Heart left ventricle (tissue), 16 donors: ENCODE results near the gene PLA2G6. TPM values are rescaled to one million over a fixed set of nuclear protein-coding genes. Genes with fewer than 3 reads are reported as not detected.
"Not testable (repeated sequence)": the region's sequence is repeated elsewhere in the genome, so short reads cannot be mapped to it uniquely, and the experiment has no call there.

Source experiments
- ATAC-seq, 4 donors: fragments of 200-7000 bp; cut with Tn5 transposase; one replicate each; pipeline ENCODE4 v1.9.1; 2020 to 2022; ENCODE audit warnings: moderate library complexity in 4 of 4, mild to moderate bottlenecking in 3 of 4, moderate number of reproducible peaks in 1 of 4
- DNase-seq, 5 donors: peaks; one replicate each; pipeline ENCODE4 v3.0.0-alpha.2; 2020
- H3K27ac ChIP-seq, 12 donors: fragments of 200-600 bp; sonication (generic) in 4 of 12; one replicate each; pipeline versions ENCODE4 v1.5.0 to v1.8.0; 2016 to 2022; ENCODE audit warnings: mild to moderate bottlenecking in 2 of 12
- H3K27me3 ChIP-seq, 9 donors: fragments of 200-600 bp; sonication (generic) in 2 of 9; one replicate each; pipeline versions ENCODE4 v1.5.1 to v1.8.0; 2016 to 2022; ENCODE audit warnings: mild to moderate bottlenecking in 3 of 9
- H3K36me3 ChIP-seq, 9 donors: fragments of 200-600 bp; sonication (generic) in 2 of 9; one replicate each; pipeline versions ENCODE4 v1.5.0 to v1.8.0; 2018 to 2022; ENCODE audit warnings: mild to moderate bottlenecking in 2 of 9
- H3K4me1 ChIP-seq, 12 donors: fragments of 200-600 bp; sonication (generic) in 4 of 12; one replicate each; pipeline versions ENCODE4 v1.5.0 to v1.8.0; 2016 to 2022; ENCODE audit warnings: mild to moderate bottlenecking in 3 of 12
- H3K4me3 ChIP-seq, 12 donors: fragments of 200-600 bp; sonication (generic) in 4 of 12; one replicate each; pipeline versions ENCODE4 v1.5.0 to v1.8.0; 2017 to 2022; ENCODE audit warnings: mild to moderate bottlenecking in 9 of 12, moderate library complexity in 4 of 12
- H3K9me3 ChIP-seq, 12 donors: fragments of 200-600 bp; sonication (generic) in 4 of 12; one replicate each; pipeline versions ENCODE4 v1.5.0 to v1.8.0; 2016 to 2022; ENCODE audit warnings: mild to moderate bottlenecking in 1 of 12
- CTCF ChIP-seq, 12 donors: fragments of 200-600 bp; sonication (generic) in 4 of 12; IDR thresholded peaks; one replicate each; pipeline versions ENCODE4 v1.5.0 to v1.8.0; 2018 to 2022; ENCODE audit warnings: antibody characterized with exemption in 12 of 12, mild to moderate bottlenecking in 5 of 12
- POLR2A ChIP-seq, 2 donors: fragments of 450-650 bp; IDR thresholded peaks; one replicate each; pipeline ENCODE4 v1.6.1; 2017; ENCODE audit warnings: antibody characterized with exemption in 2 of 2, mild to moderate bottlenecking in 2 of 2, moderate library complexity in 2 of 2
- WGBS, 4 donors: extraction: QIAGEN DNeasy Blood & Tissue Kit in 2 of 4; methylation state at CpG; one replicate each; pipeline versions ENCODE4 v1.1.5 to v1.1.7; 2013 to 2018; 5-methylcytosine and 5-hydroxymethylcytosine counted together
- intact Hi-C, 10 donors: fragments of 100-400 bp; cut with DNase I; formaldehyde crosslinking; loops; one replicate each; pipeline versions ENCODE4 v1.11.1 to v1.14.2; 2022
- polyA plus RNA-seq, 2 donors: library from polyadenylated mRNA; stranded (reverse); fragments of 200-250 nt; gene quantifications; one replicate each; pipeline ENCODE4 v1.2.3, GENCODE V29; 2013
- total RNA-seq, 9 donors: library from RNA; depleted of rRNA in 2 of 9; stranded (reverse); fragments of >200 nt in 2 of 9; fragmentation: NEBNext Ultra II Directional in 3 of 9; extraction: Animal tissue kit (Norgen Biotek cat#: 25700) in 3 of 9; gene quantifications; one replicate each; pipeline versions ENCODE4 v1.1.0 to v1.2.4, GENCODE V29; 2016 to 2023
- donor health status: ischemic (EF 13 %, LVEDD 7.1; RV severe dilation, severe dysfunction).
- donor health status: healthy with polysubstance abuse.
- donor health status: DM: no; HTN: yes; CAD: no.
- donor health status: DM: no; HTN: no; CAD: no.
- donor health status: ischemic (EF 25% LVEDD 6.9; RV normal size, moderate dysfunction).
- donor health status: ischemic (EF 25% LVEDD 5.7; RV mildly dilated, moderate dysfunction).
- donor health status: healthy.
- donor health status: DM: yes; HTN: yes; CAD: no.
- donor health status: ischemic (EF 35%, LVEDD 5.7; RV mildly dilated, moderate dysfunction).
- donor health status: nonischemic (EF 11% LVEDD 7.7; RV severe dilation, severe dysfunction).
- donor health status: DM: yes; HTN: yes; CAD: no.
- donor health status: PGD.
- donor health status: ischemic (EF 29% LVEDD 5.4; RV normal size, mild dysfunction).
- donor health status: nonischemic (EF 23%, LVEDD 6.1; RV moderate dilation, normal function).

Gene PLA2G6
- total and polyA plus RNA-seq, 11 donors: 4.9 to 17.9 (median 11.0) TPM

DNA sequence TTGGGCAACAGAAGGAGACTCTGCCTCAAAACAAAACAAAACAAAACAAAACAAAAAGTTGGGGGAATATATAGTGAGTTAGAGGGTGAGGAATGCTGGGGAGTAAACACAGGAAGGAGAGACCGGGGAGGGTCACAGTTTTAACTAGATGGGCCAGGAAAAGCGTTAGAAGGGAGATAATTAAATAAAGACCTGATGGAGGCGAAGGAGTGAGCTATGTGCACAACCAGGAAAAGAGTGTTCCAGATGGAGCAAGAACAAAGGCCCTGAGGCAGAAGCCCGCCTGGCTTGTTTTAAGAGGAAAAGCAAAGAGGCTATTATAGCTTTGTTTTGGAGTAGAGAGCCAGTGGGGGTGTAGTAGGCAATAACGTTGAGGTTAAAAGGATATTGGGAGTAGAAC is 4.8 kb upstream of the PLA2G6 start:
- Histone ChIP-seq H3K4me3 (no peak overlapping the region), H3K27me3 (no peaks in the 10 kb centered on the region), H3K36me3 (no peaks in the 10 kb centered on the region), H3K9me3 (no peaks in the 10 kb centered on the region), H3K27ac (no peak overlapping the region), H3K4me1 (peaks cover 0 to 9% (median 0%) of the 10 kb centered on the region in 12 donors)
- intact Hi-C loops: no loop called here
- TF ChIP-seq POLR2A (IDR thresholded peaks at IDR 0.05): no peak
- 47 to 61% (median 53%) methylated on average over 5 of the region's 5 CpGs for WGBS, 4 donors
- ATAC-seq (no peak), DNase-seq (no peak)

- DNase-seq: no peak
- Histone ChIP-seq H3K36me3 (no peaks in the 10 kb centered on the region), H3K27ac (no peak overlapping the region), H3K9me3 (no peaks in the 10 kb centered on the region), H3K4me3 (no peak overlapping the region), H3K27me3 (no peaks in the 10 kb centered on the region), H3K4me1 (peaks cover 0 to 23% (median 11%) of the 10 kb centered on the region in 12 donors)
- 73 to 80% (median 76%) methylated on average over 7 of the region's 7 CpGs for WGBS, 4 donors
- ATAC-seq: no peak
- intact Hi-C loops: no loop called here
- TF ChIP-seq POLR2A (IDR thresholded peaks at IDR 0.05) (no peak), CTCF (IDR thresholded peaks at IDR 0.05) (no peak)
Measured at GRCh38 chr22:38184788-38185187, 3.2 kb upstream of the PLA2G6 start.

GRCh38 chr22:38180841-38181452 is 683 bp downstream of the PLA2G6 start:
- WGBS, 4 donors: 10 to 16% (median 13%) methylated on average over 14 of the region's 14 CpGs
- intact Hi-C loops: no loop called here
- peak overlapping the region; percentile 48 to 79 (median 64) for H3K4me3 ChIP-seq
- ATAC-seq: peak in 3 of 4 donors; percentile 6 to 44 (median 10)
- H3K27me3 ChIP-seq: no peaks in the 10 kb centered on the region
- TF ChIP-seq POLR2A (IDR thresholded peaks at IDR 0.05) (peak in 1 of 2 donors; percentile 9), CTCF (IDR thresholded peaks at IDR 0.05) (no peak)
- H3K9me3 ChIP-seq: no peaks in the 10 kb centered on the region
- H3K4me1 ChIP-seq: peaks cover 3 to 61% (median 27%) of the 10 kb centered on the region in 12 donors
- peak in 4 of 5 donors; percentile 54 to 64 (median 58) for DNase-seq
- no peaks in the 10 kb centered on the region for H3K36me3 ChIP-seq
- H3K27ac ChIP-seq: peak overlapping the region; percentile 75 to 98 (median 90)

- not testable (repeated sequence) for H3K9me3 ChIP-seq, H3K4me3 ChIP-seq, DNase-seq, ATAC-seq, H3K36me3 ChIP-seq, H3K27me3 ChIP-seq
- peak overlapping the region; percentile 45 to 98 (median 78) for H3K27ac ChIP-seq
- peaks cover 6 to 77% (median 37%) of the 10 kb centered on the region in 12 donors for H3K4me1 ChIP-seq
- intact Hi-C loops: loop anchor here in 1 of 10 donors (5.0 kb wide), 1 partner anchor 139 kb away; the partner anchor contains the start of gene CSNK1E
- WGBS, 4 donors: 94 to 98% (median 97%) methylated on average over 7 of the region's 7 CpGs
Measured at GRCh38 chr22:38178605-38178937, 3.1 kb downstream of the PLA2G6 start.

- TF ChIP-seq CTCF (IDR thresholded peaks at IDR 0.05) (no peak), POLR2A (IDR thresholded peaks at IDR 0.05) (no peak)
- Histone ChIP-seq H3K27ac (peak overlapping the region; percentile 45 to 98 (median 78)), H3K9me3 (no peaks in the 10 kb centered on the region), H3K36me3 (no peaks in the 10 kb centered on the region), H3K27me3 (no peaks in the 10 kb centered on the region), H3K4me3 (no peak overlapping the region), H3K4me1 (peaks cover 6 to 82% (median 42%) of the 10 kb centered on the region in 12 donors)
- intact Hi-C loops: loop anchor here in 1 of 10 donors (5.0 kb wide), 1 partner anchor 139 kb away; the partner anchor contains the start of gene CSNK1E
- 51 to 56% (median 53%) methylated on average over 14 to 15 of the region's 15 CpGs for WGBS, 4 donors
- peak; percentile 30 to 40 (median 36) for ATAC-seq
- peak in 1 of 5 donors; percentile 56 for DNase-seq
Measured at GRCh38 chr22:38177926-38178604, 3.6 kb downstream of the PLA2G6 start.

DNA sequence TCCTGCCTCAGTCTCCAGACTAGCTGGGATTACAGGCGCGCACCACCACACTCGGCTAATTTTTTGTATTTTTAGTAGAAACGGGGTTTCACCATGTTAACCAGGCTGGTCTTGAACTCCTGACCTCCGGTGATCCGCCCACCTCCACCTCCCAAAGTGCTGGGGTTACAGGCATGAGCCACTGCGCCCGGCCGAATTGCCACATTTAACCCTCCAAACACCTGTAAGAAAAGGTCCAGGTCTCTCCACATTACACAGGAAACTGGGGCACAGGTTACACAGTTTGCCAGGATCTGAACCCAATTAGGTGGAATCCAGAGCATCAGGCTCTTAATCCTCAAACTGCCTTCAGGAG is 4.1 kb downstream of the PLA2G6 start:
- Histone ChIP-seq H3K27ac (peak overlapping the region; percentile 28 to 98 (median 78)), H3K4me1 (peaks cover 6 to 85% (median 47%) of the 10 kb centered on the region in 12 donors)
- intact Hi-C loops: loop anchor here in 1 of 10 donors (5.0 kb wide), 1 partner anchor 140 kb away; the partner anchor contains the start of gene CSNK1E
- H3K27me3 ChIP-seq, ATAC-seq, H3K9me3 ChIP-seq, H3K4me3 ChIP-seq, DNase-seq, H3K36me3 ChIP-seq: not testable (repeated sequence)
- WGBS, 4 donors: 85 to 94% (median 90%) methylated on average over 9 of the region's 9 CpGs
